Tibial nerve (tissue), 4 donors: ENCODE results near the gene ALLC.

Experiments
- EP300 ChIP-seq, 2 donors: sonication (generic); formaldehyde crosslinking; IDR thresholded peaks; one replicate each; pipeline ENCODE4 v1.6.1; 2017; ENCODE audit warnings: antibody characterized with exemption in 2 of 2, mild to moderate bottlenecking in 1 of 2
- POLR2A ChIP-seq, 2 donors: fragments of 450-650 bp; IDR thresholded peaks; one replicate each; pipeline ENCODE4 v1.6.1; 2017; ENCODE audit warnings: antibody characterized with exemption in 2 of 2, mild to moderate bottlenecking in 2 of 2, moderate library complexity in 2 of 2
- TF ChIP-seq, protein P1 (sequence below), 5 experiments: fragments of 200-600 bp in 3 of 5; fragments of 450-650 bp in 2 of 5; sonication (generic) in 3 of 5; IDR thresholded peaks; one replicate each; pipeline ENCODE4 v1.5.1; 2016 to 2019; ENCODE audit warnings: antibody characterized with exemption in 5 of 5, mild to moderate bottlenecking in 3 of 5, moderate library complexity in 2 of 5

GRCh38 chr2:3624059-3624794, 33.8 kb upstream of the ALLC start:
- TF ChIP-seq, protein P1, sequence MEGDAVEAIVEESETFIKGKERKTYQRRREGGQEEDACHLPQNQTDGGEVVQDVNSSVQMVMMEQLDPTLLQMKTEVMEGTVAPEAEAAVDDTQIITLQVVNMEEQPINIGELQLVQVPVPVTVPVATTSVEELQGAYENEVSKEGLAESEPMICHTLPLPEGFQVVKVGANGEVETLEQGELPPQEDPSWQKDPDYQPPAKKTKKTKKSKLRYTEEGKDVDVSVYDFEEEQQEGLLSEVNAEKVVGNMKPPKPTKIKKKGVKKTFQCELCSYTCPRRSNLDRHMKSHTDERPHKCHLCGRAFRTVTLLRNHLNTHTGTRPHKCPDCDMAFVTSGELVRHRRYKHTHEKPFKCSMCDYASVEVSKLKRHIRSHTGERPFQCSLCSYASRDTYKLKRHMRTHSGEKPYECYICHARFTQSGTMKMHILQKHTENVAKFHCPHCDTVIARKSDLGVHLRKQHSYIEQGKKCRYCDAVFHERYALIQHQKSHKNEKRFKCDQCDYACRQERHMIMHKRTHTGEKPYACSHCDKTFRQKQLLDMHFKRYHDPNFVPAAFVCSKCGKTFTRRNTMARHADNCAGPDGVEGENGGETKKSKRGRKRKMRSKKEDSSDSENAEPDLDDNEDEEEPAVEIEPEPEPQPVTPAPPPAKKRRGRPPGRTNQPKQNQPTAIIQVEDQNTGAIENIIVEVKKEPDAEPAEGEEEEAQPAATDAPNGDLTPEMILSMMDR (IDR thresholded peaks at IDR 0.05): no peak
- TF ChIP-seq POLR2A (IDR thresholded peaks at IDR 0.05) (no peak), EP300 (IDR thresholded peaks at IDR 0.05) (no peak)
